ENCODE data around the gene SLC16A9.

The SLC16A9 gene

GRCh38 chr10:59627366-59628018 lies 82.2 kb downstream of the SLC16A9 start:
- no peak for DNase-seq

GRCh38 chr10:59626523-59626869 lies 83.2 kb downstream of the SLC16A9 start:
- DNase-seq = no peak

DNA sequence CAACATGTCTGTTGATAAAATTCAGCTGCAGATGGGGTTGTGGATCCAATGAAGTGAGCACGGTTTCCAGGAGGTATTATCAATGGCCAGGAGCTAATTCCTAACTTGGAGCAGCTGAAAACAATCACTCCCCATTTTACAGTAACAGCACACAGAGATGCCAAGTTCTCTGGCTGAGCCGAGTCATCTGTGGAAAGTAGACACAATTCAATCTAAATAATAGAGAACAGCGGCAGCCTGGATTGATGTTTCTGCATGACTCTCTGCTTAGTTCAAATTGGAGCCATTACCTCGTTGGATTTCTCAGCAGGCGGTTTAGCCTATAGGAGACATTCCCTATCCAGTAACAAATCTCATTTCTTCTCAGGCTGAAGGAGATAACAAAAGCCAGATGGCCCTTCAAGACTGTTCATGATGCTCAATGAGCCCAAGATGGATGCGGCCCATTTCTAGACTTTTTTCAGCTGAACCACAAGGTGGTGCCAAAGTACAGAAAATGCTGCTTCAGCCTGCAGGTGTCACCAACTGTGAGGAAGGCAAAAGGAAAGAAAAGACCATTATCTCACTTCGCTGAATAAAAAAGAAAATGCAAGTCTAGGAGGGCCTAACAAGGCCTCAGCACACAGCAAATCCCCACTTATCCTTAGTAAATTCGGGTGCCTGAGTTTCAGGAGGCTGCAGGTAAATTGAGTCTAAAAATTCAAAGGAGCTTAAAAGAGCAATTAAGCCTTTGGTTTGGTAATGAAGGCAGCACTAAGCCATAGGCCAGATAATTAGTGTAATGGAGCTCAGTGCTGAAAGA lies 83.7 kb downstream of the SLC16A9 start:
- no peak for DNase-seq

DNA sequence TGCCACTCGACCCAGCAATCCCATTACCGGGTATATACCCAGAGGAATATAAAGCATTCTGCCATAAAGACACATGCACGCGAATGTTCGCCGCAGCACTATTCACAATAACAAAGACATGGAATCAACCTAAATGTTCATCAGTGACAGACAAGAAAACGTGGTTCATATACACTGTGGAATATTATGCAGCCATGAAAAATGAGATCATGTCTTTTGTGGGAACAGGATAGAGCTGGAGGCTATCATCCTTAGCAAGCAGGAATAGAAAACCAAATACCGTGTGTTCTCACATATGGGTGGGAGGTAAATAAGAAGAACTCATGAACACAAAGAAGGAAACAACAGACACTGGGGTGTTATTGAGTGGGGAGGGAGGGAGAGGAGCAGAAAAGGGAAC lies 84.7 kb downstream of the SLC16A9 start:
- DNase-seq = no peak

DNA sequence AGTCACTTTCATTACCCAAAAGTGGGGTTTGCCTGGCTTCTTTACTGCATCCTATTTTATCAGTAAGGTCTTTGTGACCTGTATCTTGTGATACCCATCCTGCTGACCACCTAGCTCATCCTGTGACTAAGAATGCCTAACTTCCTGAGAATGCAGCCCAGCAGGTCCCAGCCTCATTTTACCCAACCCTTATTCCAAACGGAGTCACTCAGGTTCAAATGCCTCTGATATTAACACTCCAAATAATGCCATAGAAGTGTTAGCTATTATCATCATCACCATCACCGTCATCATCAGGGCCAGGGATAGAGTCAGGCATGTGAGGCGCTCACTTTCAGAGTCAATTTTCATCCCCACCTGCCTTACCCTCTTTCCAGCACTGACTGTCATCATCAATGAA lies 85.5 kb downstream of the SLC16A9 start:
- no peak for DNase-seq

- DNase-seq = no peak
Measured at GRCh38 chr10:59623133-59624121, 86.2 kb downstream of the SLC16A9 start.

DNA sequence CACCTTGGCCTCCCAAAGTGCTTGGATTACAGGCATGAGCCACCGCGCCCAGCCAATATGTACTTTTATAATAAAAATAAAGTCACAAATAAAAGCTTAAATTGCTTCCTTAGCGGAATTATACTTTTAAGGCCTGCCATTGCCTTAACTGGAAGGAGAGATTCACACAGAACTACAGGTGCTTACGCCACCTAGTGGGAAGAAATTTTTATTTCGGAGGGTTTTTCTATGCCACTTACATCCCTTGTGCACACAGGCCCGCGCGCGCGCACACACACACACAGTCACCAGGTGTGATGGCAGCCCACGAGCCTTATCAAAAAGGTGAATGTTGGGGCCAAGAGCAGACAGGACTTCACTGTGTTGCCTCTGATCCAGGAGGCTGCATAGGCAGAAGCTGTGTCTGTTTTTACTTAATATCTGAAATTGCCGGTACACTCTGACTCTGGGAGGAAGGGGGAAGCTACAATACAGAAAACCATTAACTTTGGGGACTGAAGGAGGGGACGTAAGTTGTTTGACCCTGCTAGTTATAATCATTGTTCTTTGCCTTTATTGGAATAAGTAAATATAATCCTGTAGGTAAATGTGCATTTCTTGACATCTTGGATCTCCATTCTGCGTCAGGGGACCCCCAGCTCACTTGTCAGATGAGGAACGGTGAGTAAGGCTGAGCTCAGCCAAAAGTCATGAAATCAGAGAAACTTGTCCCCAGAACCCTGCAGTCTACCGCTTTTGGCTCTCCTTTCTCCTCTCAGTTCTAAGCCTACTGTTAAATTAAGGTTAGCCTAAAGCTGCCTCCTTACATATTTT lies 87.1 kb downstream of the SLC16A9 start:
- DNase-seq = no peak

DNA sequence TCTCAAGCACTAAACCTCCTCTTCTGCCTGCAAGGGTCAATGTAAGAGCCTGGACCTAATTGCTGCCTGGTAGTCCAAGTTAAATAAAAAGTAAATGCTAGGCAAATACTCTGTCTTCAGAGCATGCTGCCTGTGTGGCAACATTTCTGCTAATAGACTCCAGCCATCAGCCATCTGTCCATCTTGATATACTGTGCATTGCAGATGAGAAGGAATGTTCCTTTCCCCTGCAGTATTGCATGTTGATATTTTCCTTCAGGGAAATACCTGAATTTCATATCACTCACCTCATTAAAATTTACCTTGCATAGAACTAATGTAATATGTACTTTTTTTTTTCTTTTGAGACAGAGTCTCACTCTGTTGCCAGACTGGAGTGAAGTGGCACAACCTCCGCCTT lies 87.9 kb downstream of the SLC16A9 start:
- DNase-seq = no peak

GRCh38 chr10:59618666-59619065 lies 91.0 kb downstream of the SLC16A9 start:
- DNase-seq = no peak

GRCh38 chr10:59617996-59618395 lies 91.7 kb downstream of the SLC16A9 start:
- DNase-seq = no peak

- no peak for DNase-seq
Measured at GRCh38 chr10:59611048-59611447, 98.6 kb downstream of the SLC16A9 start.

DNA sequence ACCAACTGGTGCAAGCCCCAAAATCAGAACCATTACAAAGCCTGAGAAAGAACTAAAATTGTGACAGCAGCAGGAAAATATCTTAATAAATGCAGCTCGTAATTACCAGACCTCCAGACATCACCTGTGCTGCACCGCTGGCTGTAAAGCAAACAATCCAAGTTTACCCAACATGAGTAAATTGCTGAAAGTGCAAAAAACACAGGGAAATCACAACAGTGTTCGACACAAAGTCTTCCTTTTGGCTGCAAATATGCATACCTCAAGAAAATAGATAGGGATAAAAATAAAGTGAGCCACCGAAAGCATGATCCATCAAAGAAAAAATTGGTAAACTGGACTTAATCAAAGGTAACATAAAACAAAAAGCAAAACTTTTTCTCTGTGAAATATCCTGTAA lies 101.7 kb downstream of the SLC16A9 start:
- DNase-seq = no peak

DNA sequence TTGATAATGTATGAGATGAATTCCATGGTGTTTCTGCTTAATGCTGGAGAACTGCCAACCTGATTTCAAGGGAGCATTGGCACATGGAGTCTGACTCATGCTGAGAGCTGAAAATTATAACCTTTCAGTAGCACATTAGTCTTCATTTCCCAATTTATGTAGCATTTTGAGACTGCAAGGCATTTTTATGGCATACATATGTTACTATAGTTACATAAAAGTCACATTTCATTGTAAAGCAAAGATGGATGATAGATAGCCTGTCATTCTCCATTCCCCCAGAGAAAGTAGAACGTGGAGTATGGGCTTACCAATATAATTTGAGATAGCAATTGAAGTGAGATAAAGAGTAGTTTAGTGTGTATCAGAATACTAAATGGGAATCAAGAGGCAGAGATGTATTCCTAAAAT lies 103.1 kb downstream of the SLC16A9 start:
- DNase-seq = no peak

DNA sequence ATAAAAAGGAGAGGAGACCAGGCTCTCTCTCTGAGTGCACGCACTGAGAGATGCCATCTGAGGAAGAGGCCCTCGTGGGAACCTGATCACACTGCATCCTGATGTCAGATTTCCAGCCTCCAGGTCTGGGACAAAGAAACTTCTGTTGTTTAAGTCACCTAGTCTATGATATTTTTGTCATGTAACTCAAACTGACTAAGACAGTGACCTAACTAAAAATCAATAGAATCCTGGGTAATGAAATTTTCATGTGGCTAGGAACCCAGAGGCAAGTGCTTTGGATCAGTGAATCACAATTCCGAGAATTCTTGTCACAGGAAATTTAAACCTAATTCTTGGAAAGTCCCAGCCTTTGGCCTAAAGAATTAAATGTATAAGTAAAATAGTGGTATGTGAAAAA lies 107.7 kb downstream of the SLC16A9 start:
- DNase-seq = no peak
